Left renal pelvis (tissue), 4 donors: ENCODE data around the gene ARHGEF7. TPM values are rescaled to one million over a fixed set of nuclear protein-coding genes. Genes with fewer than 3 reads are reported as not detected.

Source experiments
- DNase-seq, 4 donors: peaks; one replicate each; pipeline ENCODE4 v3.0.0-alpha.2; 2013; ENCODE audit warnings: low read depth in 4 of 4, low spot score in 3 of 4
- polyA plus RNA-seq, 4 donors: library from polyadenylated mRNA; unstranded; fragments of 120-200 nt; gene quantifications; one replicate each; pipeline ENCODE4 v1.2.1, GENCODE V29; 2013; ENCODE audit not compliant: insufficient read length in 4 of 4

Gene ARHGEF7
- polyA plus RNA-seq, 4 donors = 65.6 to 89.0 (median 71.8) TPM

DNA sequence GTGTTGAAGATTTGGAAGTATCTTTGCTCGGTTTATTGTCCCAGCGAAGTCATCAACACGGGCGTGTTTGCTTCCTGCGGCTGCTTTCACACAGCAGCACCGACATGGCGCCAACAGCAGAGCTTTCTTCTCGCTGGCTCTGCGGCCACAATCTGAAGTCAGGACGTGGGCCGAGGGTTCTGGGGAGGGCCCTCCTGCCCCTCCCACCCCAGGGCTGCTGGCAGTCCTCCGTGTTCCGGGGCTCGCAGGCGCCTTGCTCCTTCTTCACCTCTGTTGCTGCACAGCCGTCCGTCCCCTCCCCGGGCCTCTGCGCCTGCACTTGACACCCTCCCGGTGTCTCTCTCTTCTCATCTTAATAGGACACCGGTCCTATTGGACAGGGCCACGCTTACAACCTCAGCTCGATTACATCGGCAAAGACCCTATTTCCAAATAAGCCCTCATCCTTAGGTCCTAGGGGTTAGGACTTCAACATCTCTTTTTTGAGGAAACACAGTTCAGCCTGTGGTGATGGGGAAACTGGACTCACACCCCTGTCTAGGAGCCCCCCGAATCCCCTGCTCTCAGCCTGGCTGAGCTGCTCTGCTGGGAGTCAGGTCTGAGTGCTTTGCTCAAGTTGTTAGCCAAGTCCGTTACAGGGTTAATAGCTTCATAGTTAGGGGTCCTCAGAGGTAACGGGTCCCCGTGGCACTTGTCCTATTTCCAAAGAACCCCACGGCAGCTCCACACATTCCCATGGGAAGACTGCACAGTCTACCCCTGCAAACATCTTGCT is 202.6 kb downstream of the ARHGEF7 start:
- no peak for DNase-seq

DNA sequence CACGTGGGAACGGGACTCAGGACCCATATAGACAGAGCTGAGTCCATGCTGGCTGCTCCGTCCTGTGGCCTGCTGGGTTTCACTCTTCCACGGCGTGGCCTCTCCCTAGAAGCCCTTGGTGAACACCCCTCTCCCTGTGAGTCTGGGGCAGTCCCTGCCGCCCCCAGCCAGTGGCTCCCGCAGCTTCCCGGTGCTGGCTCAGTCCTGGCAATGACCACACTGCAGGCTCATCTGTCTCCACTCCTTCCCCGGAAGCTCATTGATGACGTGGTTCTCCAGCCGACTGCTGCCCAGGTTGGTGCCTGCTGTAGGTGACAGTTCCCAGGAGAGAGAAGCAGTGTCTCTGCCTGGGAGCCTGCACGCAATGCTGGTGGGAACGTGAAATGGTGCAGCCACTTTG is 203.3 kb downstream of the ARHGEF7 start:
- DNase-seq = no peak

DNA sequence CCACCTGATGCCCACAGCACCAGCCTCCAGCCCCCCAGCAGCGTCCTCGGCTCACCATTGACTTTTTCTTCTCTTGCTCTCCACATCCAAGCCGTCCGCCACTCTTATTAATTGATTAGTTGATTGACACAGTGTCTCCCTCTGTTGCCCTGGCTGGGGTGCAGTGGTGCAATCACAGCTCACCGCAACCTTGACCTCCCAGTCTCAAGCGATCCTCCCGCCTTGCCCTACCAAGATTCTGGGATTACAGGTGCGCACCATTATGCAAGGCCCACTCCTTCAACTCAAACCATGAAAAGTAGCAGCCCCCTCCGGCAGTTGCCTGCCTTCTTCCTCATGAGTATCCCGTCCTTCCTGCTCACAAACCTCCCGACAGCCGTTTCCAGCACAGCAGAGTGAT is 204.4 kb downstream of the ARHGEF7 start:
- no peak for DNase-seq

DNA sequence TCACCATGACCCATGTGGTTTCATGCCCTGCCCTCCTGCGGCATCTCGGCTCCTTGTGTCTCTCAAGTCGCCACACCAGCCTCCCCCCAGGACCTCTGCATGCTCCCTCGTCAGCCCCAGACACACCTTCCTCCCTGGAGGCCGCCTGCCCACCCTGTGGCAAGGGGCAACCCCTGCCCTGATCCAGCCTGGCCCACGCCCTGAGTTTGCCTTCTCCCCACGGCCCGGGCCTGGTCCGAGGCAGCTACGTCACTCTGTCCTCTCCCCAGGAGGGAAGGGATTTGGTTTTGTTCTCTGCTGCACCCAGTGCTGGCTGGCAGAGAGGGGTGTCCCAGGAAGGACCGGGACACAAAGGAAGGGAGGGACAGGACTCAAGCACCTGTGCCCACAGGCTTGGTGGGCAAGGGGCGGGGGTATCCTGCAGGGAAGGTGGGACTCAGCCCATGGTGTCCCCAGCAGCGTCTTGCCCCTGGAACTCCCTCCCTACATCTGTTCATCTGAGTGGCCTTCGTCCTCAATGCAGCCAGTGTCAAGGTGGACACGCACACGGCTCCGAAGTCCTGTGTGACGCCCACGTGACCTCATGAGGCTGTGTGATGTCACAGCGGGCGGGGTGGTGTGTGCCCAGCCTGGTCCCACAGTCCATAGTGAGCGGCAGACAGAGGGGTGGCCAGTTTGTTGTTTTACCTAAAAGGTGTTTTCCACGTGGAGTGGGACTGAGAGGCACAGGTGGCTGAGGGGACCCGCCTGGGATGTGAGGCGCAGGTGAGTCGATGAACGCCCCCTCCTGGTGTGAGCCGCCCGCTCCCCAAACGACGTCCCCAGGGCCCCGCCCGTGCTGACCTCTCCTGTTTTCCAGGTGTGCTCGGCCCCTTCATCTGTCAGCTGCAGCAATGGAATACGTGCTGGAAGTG is 205.1 kb downstream of the ARHGEF7 start, which contains the start of gene TEX29:
Gene TEX29, plus strand, starts transcription at position 645 of the 914 bp plus-strand sequence. Its CDS starts 249 bp downstream, at position 894.
- no peak for DNase-seq

DNA sequence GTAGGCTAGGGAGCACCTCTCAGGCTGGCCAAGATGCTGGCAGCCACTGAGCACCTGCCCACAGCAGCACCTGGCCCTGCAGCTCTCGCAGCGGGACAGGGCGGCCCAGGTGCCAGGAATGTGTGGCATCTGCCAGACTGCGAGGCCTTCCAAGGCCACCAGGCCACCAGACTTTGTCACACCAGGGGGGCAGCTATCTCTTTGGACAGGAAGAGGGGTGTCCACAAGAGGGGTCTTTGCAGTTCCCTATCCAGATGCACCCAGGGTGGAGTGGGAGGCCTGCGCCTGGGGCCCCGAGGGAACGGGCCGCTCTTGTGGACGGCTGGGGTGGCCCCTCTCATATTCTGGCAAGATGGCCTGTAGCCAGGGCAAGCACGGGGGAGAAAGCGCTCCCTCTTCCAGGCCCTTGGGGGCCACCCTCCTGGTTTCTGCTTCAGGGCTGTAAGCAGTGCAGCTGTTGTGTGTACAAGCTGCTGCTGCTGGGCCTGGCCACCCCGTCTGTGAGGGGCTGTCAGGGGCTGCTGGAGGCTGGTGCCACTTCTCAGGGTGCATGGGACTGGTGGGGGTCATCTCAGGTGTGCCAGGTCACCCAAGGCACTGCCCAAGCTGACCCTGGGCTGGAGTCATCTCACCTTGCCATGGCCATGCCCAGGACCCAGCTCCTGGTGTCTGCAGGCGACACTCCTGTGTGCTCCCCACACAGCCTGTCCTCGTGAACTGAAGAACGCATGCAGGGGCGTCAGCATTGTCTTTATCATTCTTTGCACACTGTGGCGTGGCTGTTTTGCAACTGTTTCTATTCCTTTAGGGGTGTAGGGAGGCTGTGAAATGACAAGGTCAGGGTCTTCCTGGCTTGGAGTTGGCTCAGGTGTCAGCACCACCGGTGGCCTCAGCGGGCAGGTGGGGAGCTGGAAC is 207.1 kb downstream of the ARHGEF7 start:
- no peak for DNase-seq

DNA sequence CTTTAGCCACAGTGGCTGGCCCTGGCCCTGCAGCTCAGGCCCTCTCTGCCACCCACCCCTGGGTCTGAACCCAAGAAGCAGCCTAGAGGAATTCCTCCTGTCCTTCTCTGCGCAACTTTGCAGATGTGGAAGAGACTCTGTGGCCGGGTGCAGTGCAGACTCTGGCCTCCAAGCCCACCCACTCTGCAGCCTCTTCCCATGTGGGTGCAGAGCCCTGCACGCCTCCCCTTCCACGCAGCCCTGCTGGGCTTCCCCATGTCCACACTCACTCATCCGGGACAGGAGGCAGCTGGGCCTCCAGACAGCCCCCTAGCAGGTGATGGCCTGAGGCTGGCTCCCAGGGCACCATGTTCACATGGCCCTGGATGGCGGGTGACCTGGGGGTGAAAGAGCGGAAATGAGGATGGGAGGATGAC is 207.8 kb downstream of the ARHGEF7 start:
- DNase-seq = no peak

DNA sequence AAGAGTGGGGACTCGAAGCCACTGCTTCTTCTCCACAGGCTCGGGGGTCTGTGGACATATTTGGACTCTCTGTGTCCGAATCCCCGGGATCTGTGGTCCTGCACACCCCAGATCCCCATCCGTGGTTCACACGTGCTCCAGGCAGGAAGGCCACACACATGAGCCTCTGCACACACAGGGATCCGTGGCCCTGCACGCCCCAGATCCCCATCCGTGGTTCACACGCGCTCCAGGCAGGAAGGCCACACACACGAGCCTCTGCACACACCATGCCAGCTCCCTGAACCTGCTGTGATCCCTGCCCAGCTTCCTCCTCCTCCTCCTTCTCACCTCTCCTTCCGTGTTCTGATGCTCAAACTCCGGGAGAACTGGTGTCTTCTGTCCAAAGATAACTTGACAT is 208.4 kb downstream of the ARHGEF7 start:
- no peak for DNase-seq

DNA sequence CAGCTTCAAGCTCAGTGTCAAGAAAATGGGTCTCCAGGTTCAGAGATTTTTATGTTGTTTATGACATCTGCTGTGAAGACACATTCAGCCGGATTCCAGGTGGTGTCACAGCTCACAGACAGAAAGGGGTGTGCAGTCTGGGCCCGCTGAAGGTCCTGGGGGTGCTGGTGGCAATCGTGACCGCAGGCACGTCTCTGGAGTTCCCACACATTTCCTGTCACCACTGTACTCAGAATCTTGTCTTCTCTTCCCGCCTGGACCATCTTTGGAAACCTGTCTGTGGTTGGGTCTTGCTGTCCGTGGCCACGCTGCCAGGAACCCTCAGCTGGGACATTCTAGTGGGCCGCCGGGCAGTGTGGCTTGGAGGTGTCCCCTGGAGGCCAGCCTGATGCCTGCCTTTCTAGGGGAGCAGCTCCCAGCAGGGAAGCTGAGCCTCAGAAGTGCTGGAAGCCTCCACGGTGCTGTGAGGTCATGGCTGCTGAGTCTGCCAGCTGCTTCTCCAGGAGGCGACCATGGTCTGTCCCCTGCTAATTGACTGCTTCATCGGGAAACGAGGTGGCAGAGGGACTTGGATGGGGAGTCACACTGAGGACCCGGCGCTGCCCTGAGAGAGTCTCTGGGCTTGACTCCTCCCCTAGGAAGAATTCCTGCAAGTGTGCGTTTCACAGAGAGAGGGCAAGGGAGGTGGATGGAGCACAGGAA is 209.0 kb downstream of the ARHGEF7 start:
- no peak for DNase-seq

DNA sequence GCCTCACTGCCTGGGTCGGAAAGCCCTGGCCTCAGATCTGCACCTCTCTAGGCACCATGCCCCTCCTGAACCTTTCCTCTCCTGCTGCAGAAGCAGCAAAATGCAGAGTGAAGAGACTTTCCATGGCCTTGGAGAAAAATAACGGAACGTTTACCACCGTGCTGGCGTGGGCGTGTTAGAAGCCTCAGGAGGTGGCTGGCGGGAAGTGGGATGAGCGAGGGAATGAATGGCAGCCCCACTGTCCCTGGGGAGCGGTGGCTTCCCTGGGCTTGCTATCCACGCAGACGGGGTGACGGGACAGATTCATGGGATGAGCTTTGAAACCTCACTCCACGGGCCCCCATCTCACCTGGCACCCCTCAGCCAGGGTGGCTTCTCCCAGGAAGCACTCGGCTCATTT is 209.6 kb downstream of the ARHGEF7 start:
- DNase-seq = no peak

DNA sequence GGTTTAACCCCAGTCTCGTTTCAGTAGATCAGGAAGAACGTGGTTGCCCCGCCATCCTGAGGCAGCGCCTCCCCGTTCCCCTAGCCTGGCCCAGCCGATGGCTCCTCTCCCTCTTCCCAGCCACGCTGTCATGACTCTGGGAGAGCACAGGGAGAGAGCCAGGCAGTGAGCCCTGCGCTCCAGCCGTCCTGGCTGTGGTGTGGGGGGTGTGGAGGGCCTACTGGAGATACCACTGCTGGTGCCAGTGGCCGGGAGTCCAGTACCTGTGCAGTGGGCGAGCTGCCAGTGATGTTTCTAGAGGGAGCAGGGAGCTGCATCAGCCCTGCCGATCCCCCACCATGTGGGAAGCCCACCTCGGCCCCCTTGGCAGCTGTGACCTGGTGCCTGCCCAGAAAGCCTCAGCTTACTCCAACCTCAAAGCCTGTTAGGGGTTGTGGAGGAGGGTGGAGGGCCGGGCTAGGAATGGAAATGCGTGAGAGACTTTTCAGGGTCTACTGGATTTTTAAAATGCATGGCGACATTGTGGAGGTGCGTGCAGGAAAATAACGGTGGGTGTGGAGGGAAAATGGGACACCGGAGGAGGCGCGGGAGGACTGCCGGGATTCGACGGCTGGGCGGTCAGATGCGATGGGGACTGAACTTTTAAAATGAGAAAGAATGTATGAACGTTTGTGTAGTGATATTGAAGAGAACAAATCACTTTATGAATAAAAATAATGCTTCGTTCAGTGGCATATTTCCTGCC is 210.2 kb downstream of the ARHGEF7 start:
- no peak for DNase-seq

DNA sequence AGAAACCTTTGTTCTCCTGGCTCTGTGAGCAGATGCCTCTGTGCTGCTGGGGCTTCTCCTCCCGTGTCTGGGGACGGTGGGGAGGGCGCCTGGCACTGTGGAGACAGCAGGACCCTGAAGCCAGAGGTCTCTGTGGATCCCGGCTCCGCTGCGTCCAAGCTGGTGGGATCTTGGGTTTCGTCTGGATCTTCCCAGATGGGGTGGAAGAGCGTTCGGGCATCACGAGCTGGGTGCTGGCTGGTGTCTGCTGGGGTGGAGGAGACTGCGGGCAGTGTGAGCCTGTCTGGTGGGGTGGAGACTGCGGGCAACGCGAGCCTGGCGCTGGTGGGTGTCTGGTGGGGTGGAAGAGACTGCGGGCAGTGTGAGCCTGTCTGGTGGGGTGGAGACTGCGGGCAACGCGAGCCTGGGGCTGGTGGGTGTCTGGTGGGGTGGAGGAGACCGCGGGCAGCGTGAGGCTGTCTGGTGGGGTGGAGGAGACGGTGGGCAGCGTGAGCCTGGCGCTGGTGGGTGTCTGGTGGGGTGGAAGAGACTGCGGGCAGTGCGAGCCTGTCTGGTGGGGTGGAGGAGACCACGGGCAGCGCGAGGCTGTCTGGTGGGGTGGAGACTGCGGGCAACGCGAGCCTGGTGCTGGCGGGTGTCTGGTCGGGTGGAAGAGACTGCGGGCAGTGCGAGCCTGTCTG is 211.0 kb downstream of the ARHGEF7 start:
- DNase-seq = no peak

DNA sequence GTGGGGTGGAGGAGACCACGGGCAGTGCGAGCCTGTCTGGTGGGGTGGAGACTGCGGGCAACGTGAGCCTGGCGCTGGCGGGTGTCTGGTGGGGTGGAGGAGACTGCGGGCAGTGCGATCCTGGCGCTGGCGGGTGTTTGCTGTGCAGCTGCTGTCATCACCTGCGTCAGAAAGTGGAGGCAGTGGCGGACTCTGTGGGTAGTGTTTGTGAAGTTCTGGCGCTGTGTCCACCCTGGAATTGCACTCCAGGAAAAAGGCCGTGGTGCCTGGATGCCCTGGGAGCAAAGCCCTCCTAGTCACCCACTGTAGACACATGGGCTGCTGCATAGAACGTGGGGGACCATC is 211.5 kb downstream of the ARHGEF7 start:
- DNase-seq = no peak

DNA sequence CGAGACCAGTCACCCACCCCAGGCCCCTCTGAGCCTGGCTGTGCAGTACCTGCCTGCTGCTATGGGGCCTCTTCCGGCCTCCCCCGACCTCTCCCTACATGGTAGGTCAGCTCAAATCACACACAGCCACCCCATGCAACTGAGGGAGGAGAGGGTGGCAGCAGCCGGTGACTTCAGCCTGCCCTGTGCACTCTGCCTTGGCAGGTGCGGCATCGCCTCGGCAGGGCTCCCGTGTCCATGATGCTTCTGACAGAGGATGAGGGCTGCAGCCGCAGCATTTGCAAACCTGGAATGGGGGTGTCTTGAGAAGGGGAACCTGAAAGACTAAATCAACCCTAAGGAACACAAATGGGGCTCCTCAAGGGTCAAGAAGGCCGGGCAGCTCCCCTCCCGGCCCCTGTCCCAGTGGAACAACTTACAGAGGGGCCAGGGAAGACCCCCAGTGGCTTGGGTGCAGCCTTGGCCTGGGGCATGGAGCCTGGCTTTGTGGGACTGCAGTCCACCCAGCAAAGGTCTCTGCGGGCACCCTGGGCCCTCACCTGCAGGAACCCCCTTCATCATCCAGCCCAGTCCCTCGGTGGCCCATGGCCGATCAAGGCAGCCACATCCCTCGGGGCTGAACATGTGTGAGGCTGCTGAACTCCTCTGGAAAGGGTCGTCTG is 212.0 kb downstream of the ARHGEF7 start:
- no peak for DNase-seq

DNA sequence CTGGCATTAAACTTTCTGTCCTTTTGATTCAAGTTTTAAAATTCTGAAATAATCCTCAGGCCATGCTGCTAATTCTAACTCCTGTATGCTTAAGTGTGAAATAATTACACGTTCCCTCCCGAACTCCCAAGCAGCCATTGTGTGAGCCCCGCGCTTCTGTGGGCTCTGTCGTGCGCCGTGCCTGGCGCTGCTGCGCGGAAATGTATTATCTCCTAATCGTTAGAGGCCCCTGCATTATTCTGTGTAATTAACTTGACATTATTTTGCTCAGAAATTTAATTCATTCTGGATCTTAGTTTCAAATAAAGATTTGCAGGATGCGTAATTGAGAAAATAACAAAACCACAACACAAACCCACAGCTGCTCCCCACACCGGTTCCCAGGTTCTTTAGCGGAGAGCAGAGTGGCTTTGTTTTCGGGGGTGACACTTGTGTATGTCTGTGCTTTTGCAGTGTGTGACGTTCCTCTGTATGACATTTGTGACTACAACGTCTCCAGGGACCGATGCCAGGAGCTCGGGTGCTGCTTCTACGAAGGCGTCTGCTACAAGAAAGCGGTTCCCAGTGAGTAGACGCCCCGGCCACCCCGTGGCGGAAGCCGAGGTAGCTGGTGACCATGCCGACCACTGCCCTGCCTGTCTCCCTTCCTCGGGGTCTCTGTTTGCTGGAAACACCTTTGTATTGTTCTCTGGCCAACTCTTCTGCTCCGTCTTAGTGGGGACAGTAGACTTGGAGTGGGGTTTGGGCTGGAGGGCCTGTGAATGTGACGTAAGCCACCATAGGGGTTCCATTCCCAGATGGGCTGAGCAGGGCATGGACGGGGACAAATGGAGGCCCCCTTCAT is 212.8 kb downstream of the ARHGEF7 start:
- DNase-seq = no peak

DNA sequence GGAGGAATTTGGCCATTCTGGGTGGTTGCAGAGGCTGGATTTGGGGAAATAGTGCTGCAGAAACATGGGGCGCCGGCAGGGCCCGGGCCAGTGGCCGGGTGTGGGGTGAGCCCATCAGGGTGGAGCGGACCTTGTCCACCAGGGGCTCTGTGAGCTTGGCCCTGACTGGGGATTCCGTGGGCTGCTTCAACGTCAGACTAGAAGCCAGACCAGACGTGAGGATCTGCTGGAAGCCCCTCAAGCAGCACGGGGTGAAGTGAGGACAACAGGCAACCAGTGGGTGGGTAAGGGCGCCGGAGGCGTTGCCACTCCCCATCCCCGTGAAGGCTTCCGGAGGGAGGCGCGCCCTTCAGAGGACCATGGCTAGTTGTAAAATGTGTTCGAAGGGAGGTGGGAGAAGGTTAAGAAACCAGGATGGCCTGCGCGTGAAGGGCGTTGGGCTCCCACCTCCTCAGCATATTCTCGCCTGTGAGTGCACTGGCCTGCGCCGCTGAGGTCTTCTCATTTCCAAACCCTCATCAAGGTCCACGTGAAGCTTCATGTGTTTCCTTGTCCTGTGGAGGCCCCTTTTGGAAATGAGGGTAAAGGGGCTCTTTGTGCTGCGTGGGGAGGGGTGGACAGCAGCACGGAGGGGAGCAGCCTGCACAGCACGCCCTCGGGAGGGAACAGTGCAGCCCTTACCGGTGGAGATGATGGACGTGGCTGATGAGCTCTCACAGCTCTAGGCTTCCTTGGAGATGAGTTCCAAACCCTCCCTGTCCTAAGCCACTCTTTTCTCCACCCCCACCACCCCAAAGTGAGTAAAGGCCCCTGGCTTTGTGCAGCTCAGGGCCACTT is 213.7 kb downstream of the ARHGEF7 start:
- no peak for DNase-seq

DNA sequence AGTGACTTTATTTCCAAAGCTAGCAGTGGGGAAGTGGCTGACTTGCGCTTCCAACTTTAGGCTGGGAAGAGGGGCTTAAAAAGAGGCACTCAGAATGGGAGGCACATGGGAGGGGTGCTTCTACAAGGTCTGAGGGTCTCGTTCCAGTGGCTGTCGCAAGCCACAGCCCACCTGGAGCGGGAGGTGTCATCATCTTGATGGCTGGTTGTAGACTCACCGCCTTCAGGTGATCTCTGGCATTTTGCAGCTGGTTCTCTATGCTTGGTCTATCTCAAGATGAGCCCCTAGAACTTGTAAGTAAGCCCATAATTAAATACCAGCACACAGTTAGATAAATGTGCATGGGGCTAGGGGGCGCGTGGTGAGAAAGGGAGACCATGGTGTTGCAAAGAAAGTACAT is 214.5 kb downstream of the ARHGEF7 start:
- no peak for DNase-seq
